Measurements from ENCODE around the gene GRAMD1B. TPM values are rescaled to one million over a fixed set of nuclear protein-coding genes. Genes with fewer than 3 reads are reported as not detected.

The GRAMD1B gene
- total RNA-seq, 1 experiment from 2014 or later: 12.7 TPM

DNA sequence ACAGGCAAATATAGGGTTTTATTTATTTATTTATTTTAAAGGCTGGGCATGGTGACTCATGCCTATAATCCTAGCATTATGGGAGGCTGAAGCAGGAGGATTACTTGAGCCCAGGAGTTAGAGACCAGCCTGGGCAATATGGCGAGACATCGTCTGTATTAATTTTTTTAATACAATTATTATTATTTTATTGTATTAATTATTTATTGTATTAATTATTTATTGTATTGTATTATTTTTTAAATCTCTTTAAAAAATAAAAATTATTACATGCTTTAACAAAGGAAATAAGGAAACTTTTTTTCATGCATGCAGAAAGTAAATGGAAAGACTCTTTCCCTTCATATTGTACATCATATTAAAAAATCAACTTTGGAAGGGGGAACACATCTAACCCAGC is 220.8 kb downstream of the GRAMD1B start:
- no TSS peak for BruUV-seq (replicated peaks)
- CTCF ChIA-PET: interaction anchor here (0.9 to 1.0 kb wide), 2 partner anchors 10 to 57 kb away, joined by 3 read pairs; no protein-coding TSS in a partner anchor

More for the DNA sequence above, 220.8 kb downstream of the GRAMD1B start:
- Histone ChIP-seq H3K27me3 (ENCODE audit: insufficient read depth, low read length) (peaks cover 57% of the 10 kb centered on the region), H3K9me3 (ENCODE audit: control insufficient read depth in 1 of 2, insufficient read depth in 1 of 2, low read depth in 1 of 2, low read length in 2 of 2) (no peaks in the 10 kb centered on the region), H3K9ac (ENCODE audit: low read length) (no peak overlapping the region), H3K4me2 (ENCODE audit: low read length) (no peak overlapping the region), H3K79me2 (ENCODE audit: insufficient read depth, low read length) (no peaks in the 10 kb centered on the region), H3K4me3 (replicated peaks in 1 of 2; ENCODE audit: low read depth in 1 of 2, low read length in 2 of 2) (no peak overlapping the region), H2AFZ (ENCODE audit: low read depth, low read length, poor library complexity, severe bottlenecking) (no peak overlapping the region), H3K27ac (ENCODE audit: low read depth, low read length) (no peak overlapping the region), H3K36me3 (ENCODE audit: control insufficient read depth in 1 of 2, insufficient read depth in 2 of 2, low read length in 2 of 2) (no peaks in the 10 kb centered on the region), H3K9me2 (ENCODE audit: insufficient read depth) (no peaks in the 10 kb centered on the region), H4K20me1 (ENCODE audit: insufficient read depth) (no peaks in the 10 kb centered on the region), H3K4me1 (ENCODE audit: control insufficient read depth in 1 of 2, insufficient read depth in 2 of 2, low read length in 2 of 2) (peaks cover 0 to 4% of the 10 kb centered on the region in 2 experiments; a peak in 1 of 4 replicates)
- TF ChIP-seq SP1 (IDR thresholded peaks at IDR 0.05; ENCODE audit: low read depth) (no peak), TCF7L2 (IDR thresholded peaks at IDR 0.05; ENCODE audit: borderline replicate concordance, extremely low read depth, insufficient read depth, insufficient read length) (no peak), SIN3A (IDR thresholded peaks at IDR 0.05; ENCODE audit: low read depth) (no peak), ELF1 (IDR thresholded peaks at IDR 0.05; ENCODE audit: borderline replicate concordance, low read depth) (no peak), POLR2AphosphoS5 (IDR thresholded peaks at IDR 0.05; ENCODE audit: low read depth, low read length) (no peak), FOSL1 (IDR thresholded peaks at IDR 0.05; ENCODE audit: low read depth) (no peak), SRF (IDR thresholded peaks at IDR 0.05; ENCODE audit: low read depth) (no peak), ZNF274 (IDR thresholded peaks at IDR 0.05; ENCODE audit: low read depth, low read length) (no peak), POLR2A (IDR thresholded peaks at IDR 0.05; ENCODE audit: borderline replicate concordance, extremely low read depth, insufficient read depth, insufficient read length) (no peak), CBX3 (IDR thresholded peaks at IDR 0.05; ENCODE audit: low read depth) (no peak)
- TF ChIP-seq, protein P1, sequence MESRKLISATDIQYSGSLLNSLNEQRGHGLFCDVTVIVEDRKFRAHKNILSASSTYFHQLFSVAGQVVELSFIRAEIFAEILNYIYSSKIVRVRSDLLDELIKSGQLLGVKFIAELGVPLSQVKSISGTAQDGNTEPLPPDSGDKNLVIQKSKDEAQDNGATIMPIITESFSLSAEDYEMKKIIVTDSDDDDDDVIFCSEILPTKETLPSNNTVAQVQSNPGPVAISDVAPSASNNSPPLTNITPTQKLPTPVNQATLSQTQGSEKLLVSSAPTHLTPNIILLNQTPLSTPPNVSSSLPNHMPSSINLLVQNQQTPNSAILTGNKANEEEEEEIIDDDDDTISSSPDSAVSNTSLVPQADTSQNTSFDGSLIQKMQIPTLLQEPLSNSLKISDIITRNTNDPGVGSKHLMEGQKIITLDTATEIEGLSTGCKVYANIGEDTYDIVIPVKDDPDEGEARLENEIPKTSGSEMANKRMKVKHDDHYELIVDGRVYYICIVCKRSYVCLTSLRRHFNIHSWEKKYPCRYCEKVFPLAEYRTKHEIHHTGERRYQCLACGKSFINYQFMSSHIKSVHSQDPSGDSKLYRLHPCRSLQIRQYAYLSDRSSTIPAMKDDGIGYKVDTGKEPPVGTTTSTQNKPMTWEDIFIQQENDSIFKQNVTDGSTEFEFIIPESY (IDR thresholded peaks at IDR 0.05; ENCODE audit: extremely low read depth, insufficient replicate concordance, low read length): no peak
- TF ChIP-seq, protein P2, sequence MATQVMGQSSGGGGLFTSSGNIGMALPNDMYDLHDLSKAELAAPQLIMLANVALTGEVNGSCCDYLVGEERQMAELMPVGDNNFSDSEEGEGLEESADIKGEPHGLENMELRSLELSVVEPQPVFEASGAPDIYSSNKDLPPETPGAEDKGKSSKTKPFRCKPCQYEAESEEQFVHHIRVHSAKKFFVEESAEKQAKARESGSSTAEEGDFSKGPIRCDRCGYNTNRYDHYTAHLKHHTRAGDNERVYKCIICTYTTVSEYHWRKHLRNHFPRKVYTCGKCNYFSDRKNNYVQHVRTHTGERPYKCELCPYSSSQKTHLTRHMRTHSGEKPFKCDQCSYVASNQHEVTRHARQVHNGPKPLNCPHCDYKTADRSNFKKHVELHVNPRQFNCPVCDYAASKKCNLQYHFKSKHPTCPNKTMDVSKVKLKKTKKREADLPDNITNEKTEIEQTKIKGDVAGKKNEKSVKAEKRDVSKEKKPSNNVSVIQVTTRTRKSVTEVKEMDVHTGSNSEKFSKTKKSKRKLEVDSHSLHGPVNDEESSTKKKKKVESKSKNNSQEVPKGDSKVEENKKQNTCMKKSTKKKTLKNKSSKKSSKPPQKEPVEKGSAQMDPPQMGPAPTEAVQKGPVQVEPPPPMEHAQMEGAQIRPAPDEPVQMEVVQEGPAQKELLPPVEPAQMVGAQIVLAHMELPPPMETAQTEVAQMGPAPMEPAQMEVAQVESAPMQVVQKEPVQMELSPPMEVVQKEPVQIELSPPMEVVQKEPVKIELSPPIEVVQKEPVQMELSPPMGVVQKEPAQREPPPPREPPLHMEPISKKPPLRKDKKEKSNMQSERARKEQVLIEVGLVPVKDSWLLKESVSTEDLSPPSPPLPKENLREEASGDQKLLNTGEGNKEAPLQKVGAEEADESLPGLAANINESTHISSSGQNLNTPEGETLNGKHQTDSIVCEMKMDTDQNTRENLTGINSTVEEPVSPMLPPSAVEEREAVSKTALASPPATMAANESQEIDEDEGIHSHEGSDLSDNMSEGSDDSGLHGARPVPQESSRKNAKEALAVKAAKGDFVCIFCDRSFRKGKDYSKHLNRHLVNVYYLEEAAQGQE (IDR thresholded peaks at IDR 0.05; ENCODE audit: low read depth): no peak
- TF ChIP-seq, protein P3, sequence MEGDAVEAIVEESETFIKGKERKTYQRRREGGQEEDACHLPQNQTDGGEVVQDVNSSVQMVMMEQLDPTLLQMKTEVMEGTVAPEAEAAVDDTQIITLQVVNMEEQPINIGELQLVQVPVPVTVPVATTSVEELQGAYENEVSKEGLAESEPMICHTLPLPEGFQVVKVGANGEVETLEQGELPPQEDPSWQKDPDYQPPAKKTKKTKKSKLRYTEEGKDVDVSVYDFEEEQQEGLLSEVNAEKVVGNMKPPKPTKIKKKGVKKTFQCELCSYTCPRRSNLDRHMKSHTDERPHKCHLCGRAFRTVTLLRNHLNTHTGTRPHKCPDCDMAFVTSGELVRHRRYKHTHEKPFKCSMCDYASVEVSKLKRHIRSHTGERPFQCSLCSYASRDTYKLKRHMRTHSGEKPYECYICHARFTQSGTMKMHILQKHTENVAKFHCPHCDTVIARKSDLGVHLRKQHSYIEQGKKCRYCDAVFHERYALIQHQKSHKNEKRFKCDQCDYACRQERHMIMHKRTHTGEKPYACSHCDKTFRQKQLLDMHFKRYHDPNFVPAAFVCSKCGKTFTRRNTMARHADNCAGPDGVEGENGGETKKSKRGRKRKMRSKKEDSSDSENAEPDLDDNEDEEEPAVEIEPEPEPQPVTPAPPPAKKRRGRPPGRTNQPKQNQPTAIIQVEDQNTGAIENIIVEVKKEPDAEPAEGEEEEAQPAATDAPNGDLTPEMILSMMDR (IDR thresholded peaks at IDR 0.05 in 2 of 3, conservative IDR thresholded peaks at IDR 0.05 in 1 of 3; ENCODE audit: borderline replicate concordance in 1 of 3, insufficient read depth in 1 of 3, low read depth in 2 of 3, low read length in 2 of 3): no peak
- TF ChIP-seq, protein P4, sequence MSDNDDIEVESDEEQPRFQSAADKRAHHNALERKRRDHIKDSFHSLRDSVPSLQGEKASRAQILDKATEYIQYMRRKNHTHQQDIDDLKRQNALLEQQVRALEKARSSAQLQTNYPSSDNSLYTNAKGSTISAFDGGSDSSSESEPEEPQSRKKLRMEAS (IDR thresholded peaks at IDR 0.05): no peak
- ChIA-PET RAD21 (ENCODE audit: low non-redundant PET in 1 of 2, low total read pairs in 2 of 2, uncharacterized antibody in 2 of 2, unreplicated experiment in 2 of 2) (no interaction called here), POLR2A (no interaction called here)
- no peak for DNase-seq (ENCODE audit: low read depth, low spot score)
- intact Hi-C loops (cut with micrococcal nuclease): no loop called here
- ATAC-seq: no peak
